Epithelial cell of esophagus (primary cell): ENCODE data around the gene DERL3.
A peak's percentile ranks its signal among the peaks of the same experiment; 100 is the strongest.

Experiments used
- DNase-seq: peaks from one replicate; pipeline ENCODE4 v3.0.0; 2010; ENCODE audit warnings: low read depth
- H3K4me3 ChIP-seq: 2 replicates; pipeline ENCODE4 v1.5.1; 2011; ENCODE audit warnings: mild to moderate bottlenecking, low read length, control low read depth
- TF ChIP-seq, protein P1 (sequence below): IDR thresholded peaks from 2 replicates; pipeline ENCODE4 v1.5.1; 2011; ENCODE audit warnings: low read depth, mild to moderate bottlenecking, low read length, control low read depth, inconsistent platforms; ENCODE audit not compliant: insufficient read depth; ENCODE audit errors: missing control alignments

The DERL3 gene

DNA sequence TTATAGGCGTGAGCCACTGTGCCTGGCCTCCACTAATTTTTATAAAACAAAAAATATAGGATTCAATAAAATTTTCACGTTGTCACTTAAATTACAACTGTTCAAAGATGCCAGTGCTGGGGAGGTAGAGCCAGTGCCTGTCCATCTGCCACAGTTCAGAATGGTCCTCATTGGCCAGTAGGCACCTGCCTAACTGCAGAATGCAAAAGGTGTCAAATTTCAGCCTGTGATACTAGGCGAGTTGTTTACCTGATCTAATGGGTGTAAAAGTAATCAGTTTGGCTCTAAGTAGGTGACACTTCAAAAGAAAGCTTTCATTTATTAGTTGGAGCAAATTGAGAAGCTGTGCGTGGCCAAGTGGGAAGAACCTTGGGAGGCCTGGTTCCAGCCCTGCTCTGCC is 49.7 kb downstream of the DERL3 start:
- TF ChIP-seq, protein P1, sequence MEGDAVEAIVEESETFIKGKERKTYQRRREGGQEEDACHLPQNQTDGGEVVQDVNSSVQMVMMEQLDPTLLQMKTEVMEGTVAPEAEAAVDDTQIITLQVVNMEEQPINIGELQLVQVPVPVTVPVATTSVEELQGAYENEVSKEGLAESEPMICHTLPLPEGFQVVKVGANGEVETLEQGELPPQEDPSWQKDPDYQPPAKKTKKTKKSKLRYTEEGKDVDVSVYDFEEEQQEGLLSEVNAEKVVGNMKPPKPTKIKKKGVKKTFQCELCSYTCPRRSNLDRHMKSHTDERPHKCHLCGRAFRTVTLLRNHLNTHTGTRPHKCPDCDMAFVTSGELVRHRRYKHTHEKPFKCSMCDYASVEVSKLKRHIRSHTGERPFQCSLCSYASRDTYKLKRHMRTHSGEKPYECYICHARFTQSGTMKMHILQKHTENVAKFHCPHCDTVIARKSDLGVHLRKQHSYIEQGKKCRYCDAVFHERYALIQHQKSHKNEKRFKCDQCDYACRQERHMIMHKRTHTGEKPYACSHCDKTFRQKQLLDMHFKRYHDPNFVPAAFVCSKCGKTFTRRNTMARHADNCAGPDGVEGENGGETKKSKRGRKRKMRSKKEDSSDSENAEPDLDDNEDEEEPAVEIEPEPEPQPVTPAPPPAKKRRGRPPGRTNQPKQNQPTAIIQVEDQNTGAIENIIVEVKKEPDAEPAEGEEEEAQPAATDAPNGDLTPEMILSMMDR = no peak
- H3K4me3 ChIP-seq = no peak overlapping the region
- DNase-seq = no peak

DNA sequence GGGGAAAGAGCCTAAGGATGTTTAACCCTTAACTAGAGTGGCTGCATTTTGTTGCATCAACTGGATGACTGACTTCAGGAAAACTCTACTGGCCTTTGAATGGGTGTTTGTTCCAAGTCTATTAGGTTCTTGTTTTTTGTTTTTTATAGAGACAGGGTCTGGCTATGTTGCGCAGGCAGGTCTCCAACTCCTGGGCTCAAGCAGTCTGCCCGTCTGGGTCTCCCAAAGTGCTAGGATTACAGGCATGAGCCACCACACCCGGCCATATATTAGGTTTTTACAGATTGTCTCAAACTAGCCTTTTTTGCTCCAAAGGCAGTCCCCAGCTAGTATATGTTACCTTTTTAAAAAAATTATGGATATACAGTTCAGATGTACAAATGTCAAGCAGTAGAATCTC is 50.9 kb downstream of the DERL3 start:
- H3K4me3 ChIP-seq = peak overlapping the region; percentile 84
- no peak for DNase-seq
- TF ChIP-seq, protein P1 = no peak

DNA sequence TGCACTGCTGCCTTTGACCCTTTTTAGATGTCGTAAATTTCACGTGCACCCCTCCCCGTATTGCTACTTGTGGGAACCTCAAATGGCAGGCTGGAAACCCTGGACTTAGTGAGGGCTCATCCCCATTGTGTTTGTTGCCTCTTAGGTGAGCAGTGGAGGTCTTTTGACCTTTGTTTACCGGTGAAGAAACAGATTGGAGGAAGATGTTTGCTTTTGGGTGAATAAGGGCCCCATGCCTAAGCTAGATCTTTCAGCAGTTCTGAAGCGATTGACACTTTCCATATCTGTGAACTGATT is 51.3 kb downstream of the DERL3 start:
- peak overlapping the region; percentile 84 for H3K4me3 ChIP-seq
- TF ChIP-seq, protein P1 = no peak
- DNase-seq = no peak

DNA sequence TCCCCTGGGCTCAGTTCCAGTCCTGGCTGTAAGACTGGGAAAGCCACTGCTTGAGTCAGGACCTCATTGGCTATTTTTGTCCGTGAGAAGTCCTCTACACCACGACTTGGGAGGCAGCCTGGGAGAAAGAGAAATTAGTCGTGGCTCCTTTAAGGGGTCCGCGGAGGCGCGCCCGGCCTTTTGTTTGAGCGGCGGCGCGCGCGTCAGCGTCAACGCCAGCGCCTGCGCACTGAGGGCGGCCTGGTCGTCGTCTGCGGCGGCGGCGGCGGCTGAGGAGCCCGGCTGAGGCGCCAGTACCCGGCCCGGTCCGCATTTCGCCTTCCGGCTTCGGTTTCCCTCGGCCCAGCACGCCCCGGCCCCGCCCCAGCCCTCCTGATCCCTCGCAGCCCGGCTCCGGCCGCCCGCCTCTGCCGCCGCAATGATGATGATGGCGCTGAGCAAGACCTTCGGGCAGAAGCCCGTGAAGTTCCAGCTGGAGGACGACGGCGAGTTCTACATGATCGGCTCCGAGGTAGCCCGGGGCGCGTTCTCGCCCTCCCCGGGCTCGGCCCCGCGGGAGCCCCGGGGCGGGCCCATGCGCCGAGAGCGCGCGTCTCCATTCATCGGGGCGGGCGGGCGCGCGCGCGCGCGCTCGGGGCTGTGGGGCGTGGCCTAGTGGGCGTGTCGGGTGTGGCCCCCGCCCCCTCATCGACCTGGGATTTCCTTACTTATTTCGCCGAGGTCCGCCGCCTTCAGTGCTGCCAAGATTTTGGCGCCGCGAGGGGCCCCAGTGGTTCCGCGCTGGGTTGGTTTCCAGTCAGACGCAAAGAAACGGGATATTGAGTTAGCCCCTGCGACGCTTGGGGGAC is 51.8 kb downstream of the DERL3 start, which contains the start of gene SMARCB1:
Gene SMARCB1 (plus strand): TSS at position 215 of the 848 bp plus-strand sequence. CDS start 204 bp downstream, at position 419.
- peak within 1 kb of the TSS; percentile 84 for H3K4me3 ChIP-seq
- peak; percentile 89 for DNase-seq
- TF ChIP-seq, protein P1 = no peak

DNA sequence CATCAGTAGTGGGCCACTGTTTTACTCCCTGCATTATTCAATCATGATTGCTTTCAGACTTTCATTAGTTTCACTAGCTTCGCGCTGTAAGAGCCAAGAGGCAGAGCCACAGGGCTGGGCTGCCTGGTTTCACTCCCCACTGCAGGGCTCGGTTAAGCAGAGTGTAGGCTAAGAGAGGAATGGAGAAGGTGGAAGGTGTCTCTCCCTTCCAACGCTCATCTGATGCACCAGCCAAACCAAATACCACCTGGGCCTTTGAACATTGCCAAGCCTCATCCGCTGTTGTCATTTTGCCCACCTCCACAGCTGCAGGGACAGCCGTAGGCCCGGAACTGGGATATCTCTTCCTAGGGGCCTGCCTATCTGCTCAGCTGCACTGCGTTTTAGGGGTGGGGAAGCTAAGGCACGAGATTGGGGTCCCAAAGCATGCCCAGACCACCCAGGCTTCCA is 52.5 kb downstream of the DERL3 start:
- H3K4me3 ChIP-seq = peak overlapping the region; percentile 84
- TF ChIP-seq, protein P1 = no peak
- DNase-seq = no peak
